ENCODE data around the gene ARHGAP42.
"Not testable (repeated sequence)": the region's sequence is repeated elsewhere in the genome, so short reads cannot be mapped to it uniquely, and the experiment has no call there.

Gene ARHGAP42

DNA sequence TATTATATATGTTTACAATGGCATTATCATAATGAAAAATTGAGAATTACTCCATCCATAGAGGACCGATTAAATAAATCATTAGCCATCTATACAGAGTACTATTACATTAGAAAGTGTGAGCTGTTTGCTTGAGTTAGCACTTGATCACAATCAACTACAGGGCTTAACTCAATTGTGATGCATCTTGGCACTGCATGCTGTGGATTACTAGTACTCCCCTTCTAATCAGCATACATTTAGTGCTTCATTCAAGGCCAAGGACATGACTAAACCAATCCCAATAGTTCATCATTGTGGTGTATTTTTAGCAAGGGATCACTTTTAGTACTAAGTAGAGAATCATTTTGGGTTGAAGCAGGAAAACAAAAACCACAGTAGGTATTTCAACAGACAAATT, 23.5 kb upstream of the ARHGAP42 start:
- DNase-seq (ENCODE audit: insufficient read length, low spot score): no peak
- FAIRE-seq: no peak
- no peak for TF ChIP-seq TAF1 (IDR thresholded peaks at IDR 0.05; ENCODE audit: low read depth, low read length)
- TF ChIP-seq PAX5 (IDR thresholded peaks at IDR 0.05; ENCODE audit: insufficient read depth, low read length, severe bottlenecking): no peak

DNA sequence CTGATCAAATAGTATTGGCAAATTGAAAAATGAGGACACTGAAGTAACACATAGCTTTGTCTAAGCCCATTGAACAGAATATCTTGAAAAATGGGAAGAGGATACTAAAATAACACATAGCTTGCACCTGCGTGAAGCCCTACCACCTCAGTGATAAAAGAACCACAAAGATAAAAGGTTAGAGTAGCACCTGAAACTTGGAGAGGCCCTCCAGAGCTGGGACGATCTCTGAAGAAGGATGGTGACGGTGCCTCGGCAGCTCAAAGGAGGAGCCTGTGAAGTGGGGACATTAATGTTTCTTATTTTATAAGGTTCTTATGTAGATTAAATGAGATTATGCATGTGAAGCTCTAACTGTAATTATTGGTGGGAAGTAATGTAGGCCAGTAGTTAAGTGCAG, 23.1 kb upstream of the ARHGAP42 start:
- TF ChIP-seq PAX5 (IDR thresholded peaks at IDR 0.05; ENCODE audit: insufficient read depth, low read length, severe bottlenecking) (no peak), POLR2AphosphoS5 (IDR thresholded peaks at IDR 0.05; ENCODE audit: low read depth, low read length) (no peak), POLR2A (IDR thresholded peaks at IDR 0.05; ENCODE audit: low read depth, low read length) (no peak), POU2F2 (IDR thresholded peaks at IDR 0.05; ENCODE audit: low read depth, low read length) (no peak), SPI1 (IDR thresholded peaks at IDR 0.05; ENCODE audit: low read depth, low read length) (no peak), TAF1 (IDR thresholded peaks at IDR 0.05; ENCODE audit: low read depth, low read length) (no peak)
- DNase-seq (ENCODE audit: insufficient read length, low spot score) (no peak), FAIRE-seq (no peak)

DNA sequence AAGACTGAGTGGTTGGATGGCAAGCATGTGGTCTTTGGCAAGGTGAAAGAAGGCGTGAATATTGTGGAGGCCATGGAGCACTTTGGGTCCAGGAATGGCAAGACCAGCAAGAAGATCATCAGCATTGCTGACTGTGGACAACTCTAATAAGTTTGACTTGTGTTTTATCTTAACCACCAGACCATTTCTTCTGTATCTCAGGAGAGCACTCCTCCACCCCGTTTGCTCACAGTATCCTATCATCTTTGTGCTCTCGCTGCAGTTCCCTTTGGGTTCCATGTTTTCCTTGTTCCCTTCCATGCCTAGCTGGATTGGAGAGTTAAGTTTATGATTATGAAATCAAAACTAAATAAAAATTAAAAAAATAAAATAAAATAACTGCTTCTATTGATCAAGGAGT, 20.3 kb upstream of the ARHGAP42 start:
- FAIRE-seq; DNase-seq (ENCODE audit: insufficient read length, low spot score): not testable (repeated sequence)

DNA sequence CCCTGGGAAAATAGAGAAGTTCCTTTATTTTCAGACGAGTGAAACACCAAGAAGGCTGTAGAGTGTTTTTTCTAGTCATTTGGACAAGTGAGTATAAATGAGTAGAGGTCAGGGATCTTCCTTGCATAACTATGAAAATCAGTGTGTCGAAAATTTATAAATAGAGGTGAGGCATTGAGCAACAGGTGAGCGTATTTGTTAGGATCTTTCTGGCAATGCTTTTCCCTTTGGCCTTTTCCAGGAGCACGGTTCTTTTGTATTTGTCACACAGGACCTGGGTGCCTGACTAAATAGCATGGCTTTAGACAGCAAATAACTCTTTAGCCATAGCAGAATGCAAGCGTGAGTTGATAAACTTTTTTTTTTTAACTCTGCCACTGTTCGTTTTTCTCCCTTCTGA, 19.6 kb upstream of the ARHGAP42 start:
- FAIRE-seq: no peak

DNA sequence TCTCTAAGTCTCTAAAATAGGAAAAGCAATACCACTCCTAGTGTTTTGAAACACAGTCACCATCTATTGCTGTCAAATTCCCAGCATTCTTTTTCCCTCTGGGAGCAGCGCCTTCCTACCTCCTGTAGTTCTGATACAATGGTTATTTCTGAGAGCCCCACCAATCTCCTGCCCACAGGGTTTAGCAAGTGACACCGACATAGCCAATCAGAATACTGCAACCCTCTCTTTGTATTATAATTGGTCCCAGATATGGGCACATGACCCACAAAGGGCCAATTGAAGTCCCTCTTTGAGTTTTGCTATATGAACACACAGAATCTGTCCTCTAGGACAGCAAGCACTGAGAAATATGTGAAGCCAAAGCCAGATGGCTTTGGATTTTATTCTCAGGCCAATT, 16.9 kb upstream of the ARHGAP42 start:
- FAIRE-seq: no peak
- DNase-seq (ENCODE audit: insufficient read length, low spot score): no peak
- TF ChIP-seq POLR2A (IDR thresholded peaks at IDR 0.05; ENCODE audit: low read depth, low read length): no peak
- TF ChIP-seq TAF1 (IDR thresholded peaks at IDR 0.05; ENCODE audit: low read depth, low read length): no peak
- TF ChIP-seq PAX5 (IDR thresholded peaks at IDR 0.05; ENCODE audit: insufficient read depth, low read length, severe bottlenecking): no peak
- TF ChIP-seq POU2F2 (IDR thresholded peaks at IDR 0.05; ENCODE audit: low read depth, low read length): no peak

More for the DNA sequence above, 19.6 kb upstream of the ARHGAP42 start:
- no peak for TF ChIP-seq SPI1 (IDR thresholded peaks at IDR 0.05; ENCODE audit: low read depth, low read length)
- TF ChIP-seq PAX5 (IDR thresholded peaks at IDR 0.05; ENCODE audit: insufficient read depth, low read length, severe bottlenecking): no peak
- TF ChIP-seq TAF1 (IDR thresholded peaks at IDR 0.05; ENCODE audit: low read depth, low read length): no peak
- no peak for TF ChIP-seq POU2F2 (IDR thresholded peaks at IDR 0.05; ENCODE audit: low read depth, low read length)
- no peak for TF ChIP-seq POLR2A (IDR thresholded peaks at IDR 0.05; ENCODE audit: low read depth, low read length)
- TF ChIP-seq POLR2AphosphoS5 (IDR thresholded peaks at IDR 0.05; ENCODE audit: low read depth, low read length): no peak
- DNase-seq (ENCODE audit: insufficient read length, low spot score): no peak

DNA sequence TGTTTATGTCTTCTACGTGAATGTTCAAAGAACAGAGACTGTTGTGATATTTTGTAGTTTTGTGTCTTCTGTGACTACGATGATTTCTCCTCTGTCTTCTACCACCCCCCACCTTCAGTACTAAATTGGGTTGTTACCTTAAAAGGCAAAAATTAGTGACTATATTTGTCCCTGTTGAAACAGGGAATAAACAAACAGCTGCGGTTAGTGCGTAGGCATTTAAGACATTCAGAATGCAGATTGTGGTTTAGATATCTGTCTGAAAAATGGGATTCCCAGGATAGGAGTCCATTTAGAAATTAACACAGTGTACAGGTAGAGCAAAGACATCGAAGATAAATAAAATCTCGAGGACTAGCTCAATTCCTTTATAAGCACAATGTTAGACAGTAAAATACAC, 15.6 kb upstream of the ARHGAP42 start:
- TF ChIP-seq PAX5 (IDR thresholded peaks at IDR 0.05; ENCODE audit: insufficient read depth, low read length, severe bottlenecking): no peak
- TF ChIP-seq TAF1 (IDR thresholded peaks at IDR 0.05; ENCODE audit: low read depth, low read length): no peak
- no peak for TF ChIP-seq POLR2AphosphoS5 (IDR thresholded peaks at IDR 0.05; ENCODE audit: low read depth, low read length)
- no peak for TF ChIP-seq SPI1 (IDR thresholded peaks at IDR 0.05; ENCODE audit: low read depth, low read length)
- TF ChIP-seq POU2F2 (IDR thresholded peaks at IDR 0.05; ENCODE audit: low read depth, low read length): no peak
- no peak for TF ChIP-seq POLR2A (IDR thresholded peaks at IDR 0.05; ENCODE audit: low read depth, low read length)
- DNase-seq (ENCODE audit: insufficient read length, low spot score) (no peak), FAIRE-seq (no peak)

DNA sequence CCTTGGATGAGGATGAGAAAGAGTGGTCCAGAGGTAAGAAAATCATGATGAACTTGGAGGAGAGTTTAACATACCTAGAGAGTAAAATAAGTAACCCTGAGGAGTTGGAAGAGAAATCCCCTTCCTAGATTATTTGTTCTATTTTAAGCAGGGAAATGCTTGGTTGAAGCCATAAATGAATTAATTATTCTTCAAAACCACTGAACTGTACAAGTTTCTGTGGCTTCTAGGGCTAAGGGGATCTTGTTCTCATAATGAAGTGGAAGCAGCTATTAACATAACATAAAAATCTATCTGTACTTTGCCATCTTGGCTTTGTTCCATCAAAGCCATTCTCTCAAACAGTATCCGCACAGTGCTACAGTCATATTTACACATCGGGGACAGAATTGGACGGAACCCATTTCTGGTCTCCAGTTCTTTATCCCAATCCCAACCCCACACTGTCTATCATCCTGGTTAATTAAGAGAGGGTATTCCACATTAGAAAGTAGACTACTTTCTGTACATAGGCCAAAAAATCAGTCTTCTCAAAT, 14.5 kb upstream of the ARHGAP42 start:
- TF ChIP-seq POU2F2 (IDR thresholded peaks at IDR 0.05; ENCODE audit: low read depth, low read length) (no peak), TAF1 (IDR thresholded peaks at IDR 0.05; ENCODE audit: low read depth, low read length) (no peak), PAX5 (IDR thresholded peaks at IDR 0.05; ENCODE audit: insufficient read depth, low read length, severe bottlenecking) (no peak), POLR2AphosphoS5 (IDR thresholded peaks at IDR 0.05; ENCODE audit: low read depth, low read length) (no peak), SPI1 (IDR thresholded peaks at IDR 0.05; ENCODE audit: low read depth, low read length) (no peak), POLR2A (IDR thresholded peaks at IDR 0.05; ENCODE audit: low read depth, low read length) (no peak)
- FAIRE-seq: no peak
- DNase-seq (ENCODE audit: insufficient read length, low spot score): no peak

DNA sequence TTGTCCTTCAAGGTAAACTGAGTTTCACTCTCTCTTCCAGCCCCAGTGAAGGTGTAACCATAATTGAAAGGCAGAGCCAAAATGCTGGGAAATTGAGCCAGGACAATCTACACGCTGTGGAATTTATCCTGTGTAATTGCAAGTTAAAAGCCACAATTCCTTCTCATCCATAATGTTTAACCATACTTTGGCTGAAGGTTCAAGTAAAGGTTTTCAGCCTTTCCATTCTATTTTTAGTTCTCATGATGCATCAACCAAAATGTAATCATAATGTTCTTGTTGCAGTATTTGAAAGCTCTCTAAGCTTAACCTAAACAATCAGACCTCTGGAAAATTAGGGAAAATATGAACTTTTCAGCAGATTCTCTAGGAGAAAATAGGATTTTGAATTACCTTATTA, 14.0 kb upstream of the ARHGAP42 start:
- no peak for TF ChIP-seq PAX5 (IDR thresholded peaks at IDR 0.05; ENCODE audit: insufficient read depth, low read length, severe bottlenecking)
- no peak for TF ChIP-seq SPI1 (IDR thresholded peaks at IDR 0.05; ENCODE audit: low read depth, low read length)
- no peak for TF ChIP-seq TAF1 (IDR thresholded peaks at IDR 0.05; ENCODE audit: low read depth, low read length)
- TF ChIP-seq POLR2A (IDR thresholded peaks at IDR 0.05; ENCODE audit: low read depth, low read length): no peak
- TF ChIP-seq POLR2AphosphoS5 (IDR thresholded peaks at IDR 0.05; ENCODE audit: low read depth, low read length): no peak
- TF ChIP-seq POU2F2 (IDR thresholded peaks at IDR 0.05; ENCODE audit: low read depth, low read length): no peak
- DNase-seq (ENCODE audit: insufficient read length, low spot score): no peak
- no peak for FAIRE-seq

DNA sequence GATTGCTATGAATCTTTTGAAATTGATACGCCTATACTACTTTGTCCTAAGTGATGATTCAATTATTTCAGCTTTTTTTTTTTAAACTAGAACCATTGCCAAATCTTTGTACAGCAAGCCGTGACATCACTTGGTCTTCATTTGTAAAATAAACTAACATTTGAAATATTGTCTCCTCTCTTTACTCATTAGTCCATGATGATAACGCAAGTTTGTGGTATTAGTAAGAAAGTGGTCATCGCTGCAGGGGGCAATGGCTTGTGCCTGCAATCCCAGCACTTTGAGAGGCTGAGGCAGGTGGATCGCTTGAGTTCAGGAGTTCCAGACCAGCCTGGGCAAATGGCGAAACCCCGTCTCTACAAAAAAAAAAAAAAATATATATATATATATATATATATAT, 12.9 kb upstream of the ARHGAP42 start:
- DNase-seq (ENCODE audit: insufficient read length, low spot score) (no peak), FAIRE-seq (no peak)
- no peak for TF ChIP-seq POLR2AphosphoS5 (IDR thresholded peaks at IDR 0.05; ENCODE audit: low read depth, low read length)
- no peak for TF ChIP-seq POLR2A (IDR thresholded peaks at IDR 0.05; ENCODE audit: low read depth, low read length)
- TF ChIP-seq POU2F2 (IDR thresholded peaks at IDR 0.05; ENCODE audit: low read depth, low read length): no peak
- no peak for TF ChIP-seq PAX5 (IDR thresholded peaks at IDR 0.05; ENCODE audit: insufficient read depth, low read length, severe bottlenecking)
- TF ChIP-seq SPI1 (IDR thresholded peaks at IDR 0.05; ENCODE audit: low read depth, low read length): no peak
- TF ChIP-seq TAF1 (IDR thresholded peaks at IDR 0.05; ENCODE audit: low read depth, low read length): no peak

DNA sequence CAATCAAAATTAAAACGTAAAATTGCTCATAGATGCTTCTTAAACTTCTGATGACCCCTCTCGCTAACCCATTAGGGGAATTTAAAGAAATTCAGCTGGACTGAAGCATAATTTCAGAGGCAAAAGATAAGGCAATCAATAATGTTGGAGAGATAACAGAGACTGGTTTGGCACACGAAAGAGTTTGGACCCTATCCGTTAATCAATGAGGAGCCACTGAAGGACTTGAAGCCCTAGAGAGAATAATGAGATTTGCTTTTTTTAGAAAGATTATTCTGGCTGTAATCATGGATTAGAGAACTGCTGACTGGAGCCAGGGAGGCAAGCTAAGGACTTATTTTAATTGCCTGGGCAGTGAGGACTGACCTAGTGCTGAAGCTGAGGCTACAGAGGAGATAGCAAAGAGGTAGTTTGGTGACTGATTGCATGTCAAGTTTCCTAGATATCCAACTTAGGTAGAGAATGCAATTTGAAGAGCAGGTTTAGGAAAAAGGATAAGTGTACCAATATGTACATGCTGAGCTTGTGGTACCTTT, 11.9 kb upstream of the ARHGAP42 start:
- DNase-seq (ENCODE audit: insufficient read length, low spot score) (no peak), FAIRE-seq (no peak)
- TF ChIP-seq SPI1 (IDR thresholded peaks at IDR 0.05; ENCODE audit: low read depth, low read length) (no peak), POU2F2 (IDR thresholded peaks at IDR 0.05; ENCODE audit: low read depth, low read length) (no peak), POLR2AphosphoS5 (IDR thresholded peaks at IDR 0.05; ENCODE audit: low read depth, low read length) (no peak), POLR2A (IDR thresholded peaks at IDR 0.05; ENCODE audit: low read depth, low read length) (no peak), PAX5 (IDR thresholded peaks at IDR 0.05; ENCODE audit: insufficient read depth, low read length, severe bottlenecking) (no peak), TAF1 (IDR thresholded peaks at IDR 0.05; ENCODE audit: low read depth, low read length) (no peak)
